NCI-H69 (cell line): ENCODE results near the gene NXNL1.
"Not testable (repeated sequence)": the region's sequence is repeated elsewhere in the genome, so short reads cannot be mapped to it uniquely, and the experiment has no call there.

Source experiments
- DNase-seq: peaks from one replicate; lab custom pipeline; 2025; lab: John Stamatoyannopoulos, UW

Gene NXNL1

GRCh38 chr19:17486545-17487240 lies 26.0 kb upstream of the NXNL1 start:
- no peak for DNase-seq

GRCh38 chr19:17484520-17485185 lies 23.9 kb upstream of the NXNL1 start:
- no peak for DNase-seq

- no peak for DNase-seq
These were observed 22.9 kb upstream of the NXNL1 start for GRCh38 chr19:17483605-17484002.

- no peak for DNase-seq
These were observed 22.3 kb upstream of the NXNL1 start for GRCh38 chr19:17482877-17483604.

- no peak for DNase-seq
These were observed 21.3 kb upstream of the NXNL1 start for GRCh38 chr19:17481986-17482385.

GRCh38 chr19:17479325-17479791 lies 18.6 kb upstream of the NXNL1 start:
- no peak for DNase-seq

- DNase-seq, result no peak
These were observed 14.9 kb upstream of the NXNL1 start for GRCh38 chr19:17475541-17476115.

GRCh38 chr19:17475011-17475540 lies 14.3 kb upstream of the NXNL1 start:
- not testable (repeated sequence) for DNase-seq

- DNase-seq, result peak; percentile 53
These were observed 12.3 kb upstream of the NXNL1 start for GRCh38 chr19:17473041-17473440.

- peak; percentile 30 for DNase-seq
These were observed 10.8 kb upstream of the NXNL1 start for GRCh38 chr19:17471410-17472125.

- peak; percentile 99 for DNase-seq
These were observed 9.5 kb upstream of the NXNL1 start, which contains the start of gene SLC27A1 for GRCh38 chr19:17470068-17470841. Gene SLC27A1 (plus strand): TSS chr19:17470524. CDS start chr19:17470541, 17 bp downstream.

- DNase-seq, result peak; percentile 97
These were observed 8.8 kb upstream of the NXNL1 start for GRCh38 chr19:17469481-17470067.

- no peak for DNase-seq
These were observed 8.4 kb upstream of the NXNL1 start for GRCh38 chr19:17469092-17469480.

- no peak for DNase-seq
These were observed 7.8 kb upstream of the NXNL1 start for GRCh38 chr19:17468302-17469091.

GRCh38 chr19:17467471-17468301 lies 7.0 kb upstream of the NXNL1 start:
- DNase-seq, result no peak

- no peak for DNase-seq
These were observed 5.7 kb upstream of the NXNL1 start for GRCh38 chr19:17466487-17466850.

GRCh38 chr19:17458970-17459369 lies 1.8 kb downstream of the NXNL1 start:
- DNase-seq, result no peak

GRCh38 chr19:17457616-17458015 lies 3.1 kb downstream of the NXNL1 start:
- DNase-seq, result peak; percentile 12

GRCh38 chr19:17456127-17456526 lies 4.6 kb downstream of the NXNL1 start:
- DNase-seq, result no peak
